Smooth muscle cell of the brain vasculature (primary cell): ENCODE data around the gene SLC25A22.

Source experiments
- DNase-seq: peaks from one replicate; pipeline ENCODE4 v3.0.0-alpha.2; 2012; ENCODE audit warnings: low read depth, low spot score

Gene SLC25A22

DNA sequence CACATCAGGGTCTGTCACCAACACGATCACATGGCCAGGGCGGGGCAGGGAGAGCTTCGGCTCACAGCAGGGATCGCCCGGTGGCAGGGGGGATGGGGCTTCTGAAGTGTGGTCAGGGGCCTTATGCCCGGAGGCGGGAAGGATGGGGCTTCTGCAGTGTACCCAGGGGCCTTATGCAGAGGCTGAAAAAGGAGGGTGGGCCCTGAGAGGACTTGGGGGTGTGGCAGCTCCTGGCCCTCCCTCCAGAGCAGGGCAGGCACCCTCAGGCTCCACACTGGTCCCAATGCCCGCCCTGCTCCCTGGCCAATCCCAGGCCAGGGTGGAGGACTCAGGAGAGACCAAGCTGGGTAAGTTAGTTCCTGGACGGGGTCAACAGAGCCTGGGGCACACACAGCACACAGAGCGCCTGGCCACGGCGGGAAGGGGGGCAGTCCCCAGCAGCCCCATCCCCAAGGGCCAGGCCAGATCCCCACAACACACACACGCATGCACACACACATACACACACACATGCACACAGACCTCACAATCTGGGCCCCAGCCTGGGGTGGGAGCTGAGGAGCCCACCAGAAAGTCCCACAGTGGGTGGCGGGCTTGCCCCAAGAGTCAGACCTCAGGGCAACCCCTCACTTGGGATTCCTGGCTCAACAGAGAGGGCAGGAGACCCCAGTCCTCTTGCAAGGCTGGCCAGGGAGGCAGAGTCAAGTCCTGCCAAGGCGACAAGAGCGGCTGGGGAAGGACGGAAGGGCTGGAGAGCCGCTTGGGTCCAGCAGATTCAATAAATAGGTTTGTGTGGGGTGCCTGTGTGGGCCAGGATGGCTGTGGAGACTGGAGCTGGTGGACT, 7.1 kb downstream of the SLC25A22 start:
- no peak for DNase-seq

GRCh38 chr11:789943-790342, 8.1 kb downstream of the SLC25A22 start, which contains the start of gene CEND1:
TSS of gene CEND1 (minus strand) at chr11:790090. CDS start at chr11:788576, 1,514 bp downstream.
- DNase-seq = no peak

DNA sequence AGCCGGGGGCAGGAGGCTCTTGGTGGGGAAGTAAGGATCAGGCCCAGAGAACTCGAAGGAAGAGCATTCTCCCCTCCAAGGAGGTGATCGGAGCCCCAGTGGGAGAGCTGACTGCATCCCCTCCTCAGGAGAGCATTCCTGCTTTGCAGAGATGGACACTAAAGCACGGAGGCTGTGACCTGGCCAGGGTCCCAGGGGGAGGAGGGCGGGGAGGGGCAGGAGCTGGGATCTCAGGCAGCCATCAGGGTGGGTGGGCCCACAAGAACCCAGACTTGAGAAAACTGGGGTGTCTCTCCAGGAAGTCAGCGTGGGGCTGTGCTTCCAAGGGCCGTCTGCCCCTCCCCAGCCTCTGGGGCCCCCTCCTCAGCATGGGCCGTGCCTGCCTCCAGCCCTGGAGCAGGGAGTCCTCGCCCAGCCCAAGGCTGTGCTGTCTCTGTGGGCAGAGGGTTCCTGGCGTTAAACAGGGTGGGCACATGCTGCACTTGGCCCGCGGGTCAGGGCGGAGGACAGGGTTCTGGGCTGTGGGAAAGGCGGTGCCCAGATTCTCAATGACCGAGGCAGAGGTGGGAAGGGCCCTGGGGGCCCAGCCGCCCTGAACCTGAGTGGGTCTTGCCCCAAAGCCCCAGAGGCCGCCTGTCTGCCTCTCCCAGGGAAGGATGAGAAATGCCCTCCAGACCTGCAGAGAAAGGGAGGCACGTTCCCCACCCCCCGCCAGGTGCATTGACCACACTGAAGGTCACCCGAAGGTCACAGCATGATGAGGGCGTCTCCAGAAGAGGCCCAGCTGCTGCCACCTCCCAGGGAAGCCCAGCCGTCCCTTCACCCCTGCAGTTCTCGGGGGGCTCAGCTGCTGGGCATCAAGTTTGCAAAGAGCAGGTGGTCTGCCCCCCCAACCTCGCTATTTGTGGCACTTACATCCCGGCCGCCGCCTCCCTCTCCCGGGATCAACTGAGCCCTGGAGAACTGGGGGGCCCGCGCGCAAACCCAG, 8.8 kb downstream of the SLC25A22 start:
- DNase-seq = no peak

GRCh38 chr11:788009-788640, 10.0 kb downstream of the SLC25A22 start:
- DNase-seq = no peak

- DNase-seq = no peak
Measured at GRCh38 chr11:787084-787675, 10.9 kb downstream of the SLC25A22 start.

DNA sequence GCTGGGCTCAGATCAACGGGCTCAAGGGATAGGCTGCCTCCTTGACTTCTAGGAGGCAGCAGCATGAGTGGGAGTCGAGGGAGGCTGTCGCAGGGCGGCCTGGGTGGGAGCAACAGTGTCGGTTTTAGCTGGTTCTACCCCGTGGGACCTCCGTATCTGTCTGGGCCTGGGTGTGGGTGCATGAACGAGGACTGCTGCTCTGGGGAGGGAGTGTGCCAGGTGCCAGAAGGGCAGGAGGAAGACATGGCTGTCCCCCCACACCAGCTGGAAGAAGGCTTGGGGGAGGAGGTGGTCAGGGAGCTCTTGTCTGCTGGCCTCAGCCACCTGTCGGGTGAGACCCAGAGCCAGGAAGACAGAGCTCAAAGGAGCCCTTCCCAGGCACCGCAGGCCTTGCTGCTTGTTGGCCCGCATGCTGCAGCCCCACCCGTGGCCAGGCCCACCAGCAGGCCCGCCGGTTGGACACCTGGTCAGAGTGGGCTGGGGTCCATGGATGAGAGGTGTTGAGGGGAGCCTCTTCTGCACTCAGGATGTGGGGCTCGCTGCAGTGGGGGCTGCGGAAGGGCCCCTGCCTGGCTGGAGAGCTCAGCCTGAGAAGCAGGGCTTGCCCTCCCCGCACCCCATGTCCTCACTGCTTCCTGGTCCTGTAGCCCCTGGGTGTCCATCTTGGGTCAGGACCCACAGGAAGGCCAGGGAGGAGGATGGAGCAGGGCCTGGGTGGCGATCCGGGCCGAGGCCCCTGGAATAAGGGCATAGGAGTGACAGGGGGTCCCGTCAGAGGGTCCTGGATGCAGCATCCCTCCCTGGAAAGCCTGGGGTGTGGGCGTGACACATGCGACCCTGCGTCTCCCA, 11.6 kb downstream of the SLC25A22 start:
- DNase-seq = no peak

DNA sequence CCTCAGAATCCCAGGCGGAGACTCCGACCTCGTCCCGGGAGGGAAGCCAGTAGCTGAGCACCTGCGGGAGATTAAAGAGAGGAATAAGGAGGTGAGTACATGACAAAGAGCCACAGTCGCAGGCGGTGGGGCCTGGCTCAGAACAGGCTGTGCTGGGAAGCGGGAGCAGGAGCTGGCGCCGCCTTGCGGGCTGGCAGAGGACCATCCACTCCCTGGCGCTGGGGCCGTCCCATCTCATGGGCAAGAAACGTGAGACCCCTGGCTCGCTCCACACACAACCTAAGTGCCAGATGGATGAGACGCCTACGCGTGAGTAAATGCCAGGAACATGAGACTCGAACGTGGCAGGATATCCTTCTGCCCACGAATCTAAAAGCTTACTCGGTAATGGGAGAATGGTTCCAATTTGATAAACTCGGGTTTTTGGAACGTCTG, 14.5 kb downstream of the SLC25A22 start:
- DNase-seq = no peak

- DNase-seq = no peak
Measured at GRCh38 chr11:782264-783174, 15.6 kb downstream of the SLC25A22 start.

GRCh38 chr11:779955-780532, 18.0 kb downstream of the SLC25A22 start:
- DNase-seq = no peak

DNA sequence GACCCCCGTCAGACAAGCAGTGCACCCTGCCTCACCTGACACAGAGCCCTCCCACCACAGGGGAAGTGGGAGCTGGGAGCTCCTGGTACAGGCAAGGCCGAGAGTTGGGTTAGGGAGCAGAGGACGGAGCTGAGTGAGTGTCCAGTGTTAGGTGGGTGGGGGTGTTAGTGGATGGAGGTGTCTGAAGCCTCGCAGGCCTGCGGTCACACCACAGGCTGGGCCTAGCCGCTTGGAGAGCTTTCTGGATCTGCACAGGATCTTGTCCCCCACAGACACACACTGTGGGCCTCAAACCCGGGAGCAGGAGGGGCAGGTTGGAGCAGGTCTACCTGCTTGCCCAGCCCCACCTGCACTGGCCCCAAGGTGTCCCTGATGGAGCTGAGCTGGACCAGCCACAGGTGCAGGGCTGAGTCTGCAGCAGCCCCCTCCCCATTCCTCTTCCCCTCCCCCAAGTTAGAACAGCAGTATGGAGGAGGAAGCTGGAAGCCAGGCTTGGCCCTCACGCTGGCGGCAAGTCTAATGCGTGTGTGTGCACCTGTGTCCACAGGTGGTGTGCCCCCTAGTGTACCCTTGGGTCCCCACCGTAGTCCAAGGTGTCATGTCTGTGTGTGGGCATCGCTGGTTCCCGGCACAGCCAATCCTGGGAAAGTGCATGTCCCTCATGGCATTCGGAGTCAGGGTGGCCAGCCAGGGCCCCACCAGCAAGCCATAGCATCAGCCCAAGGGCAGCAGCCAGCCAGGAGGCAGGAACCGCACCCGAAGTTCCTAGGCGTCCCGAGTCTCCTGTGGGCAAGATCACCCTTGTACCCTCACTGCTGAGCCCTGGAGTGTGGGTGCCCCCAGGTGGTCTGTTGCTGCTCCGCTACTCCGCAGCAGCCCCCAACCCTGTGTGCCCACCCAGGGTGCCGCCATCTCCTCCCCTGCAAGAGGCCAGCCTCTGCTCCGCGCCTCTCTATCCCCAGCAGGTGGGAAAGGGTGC, 18.8 kb downstream of the SLC25A22 start:
- DNase-seq = no peak

GRCh38 chr11:777288-778255, 20.5 kb downstream of the SLC25A22 start, which contains the start of gene GATD1:
TSS of gene GATD1 (minus strand) at chr11:777487. CDS start at chr11:777462, 25 bp downstream.
- no peak for DNase-seq

GRCh38 chr11:776561-777287, 21.4 kb downstream of the SLC25A22 start:
- no peak for DNase-seq

GRCh38 chr11:776263-776560, 21.9 kb downstream of the SLC25A22 start:
- no peak for DNase-seq

DNA sequence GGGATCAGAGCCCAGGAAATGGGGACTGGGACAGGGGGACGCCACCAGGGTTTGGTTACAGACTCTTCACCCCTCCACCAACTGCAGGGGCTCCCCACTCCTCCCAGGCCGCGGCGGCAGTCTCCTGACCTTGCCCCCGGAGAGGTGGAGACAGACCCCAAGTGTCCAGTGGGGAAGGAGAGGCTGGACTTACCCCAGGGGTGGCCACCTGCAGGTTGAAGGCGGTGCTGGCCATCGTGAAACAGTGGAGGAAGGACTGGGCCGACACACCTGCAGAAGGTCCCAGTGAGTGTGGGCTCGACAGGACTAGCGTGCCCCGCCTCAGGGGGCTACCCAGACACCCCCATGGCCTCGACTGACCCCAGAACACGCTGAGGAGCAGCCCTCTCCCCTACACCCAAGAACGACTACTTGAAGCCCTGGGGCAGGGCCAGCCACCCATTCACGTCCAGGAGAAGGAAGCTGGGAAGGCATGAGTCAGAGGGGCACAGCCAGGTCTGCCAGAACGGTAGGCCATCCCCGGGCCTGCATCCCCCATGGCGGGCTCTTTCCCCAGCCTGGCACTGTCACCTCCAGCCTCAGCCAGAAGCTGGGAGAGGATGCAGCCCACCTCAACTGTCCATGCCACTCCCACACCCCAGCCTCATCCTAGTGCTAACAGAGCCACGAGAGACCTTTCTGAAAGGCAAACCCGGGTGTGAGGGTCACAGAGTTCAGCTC, 23.0 kb downstream of the SLC25A22 start:
- no peak for DNase-seq

DNA sequence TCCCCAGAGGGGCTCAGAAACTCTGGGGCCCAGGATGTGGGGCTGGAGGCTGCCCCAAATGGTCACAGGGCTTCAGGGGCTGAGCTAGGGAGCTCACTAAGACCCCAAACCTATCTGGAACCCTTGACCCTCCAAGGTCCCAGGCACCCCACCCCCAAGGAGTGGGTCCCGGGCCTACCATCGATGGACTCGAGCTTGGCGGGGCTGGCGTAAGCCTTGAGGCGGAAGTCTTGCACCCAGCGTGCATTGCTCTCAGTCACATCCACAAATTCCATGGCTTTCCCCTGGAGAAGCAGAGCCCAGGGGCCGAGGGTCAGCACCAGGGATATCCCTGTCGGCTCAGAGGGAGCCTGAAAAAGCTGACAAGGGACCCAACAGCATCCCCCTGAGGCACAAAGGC, 24.3 kb downstream of the SLC25A22 start:
- no peak for DNase-seq
